GM12878 (cell line): ENCODE data around the gene ANKRD17.

Experiments
- CEBPB ChIP-seq, 2 experiments: fragments of 150-350 bp in 1 of 2; IDR thresholded peaks; 2 replicates each; pipeline ENCODE4 v1.6.1; 2012 to 2014; ENCODE audit warnings: low read depth in 2 of 2, low read length in 2 of 2, borderline replicate concordance in 1 of 2, inconsistent platforms in 1 of 2
- CHD4 ChIP-seq: fragments of 200-600 bp; sonication (generic); IDR thresholded peaks from 2 replicates; pipeline ENCODE4 v1.6.1; 2016; ENCODE audit warnings: mild to moderate bottlenecking
- EZH2 ChIP-seq: IDR thresholded peaks from 2 replicates; pipeline ENCODE4 v1.6.1; 2012; ENCODE audit warnings: low read depth, mild to moderate bottlenecking, control low read depth, inconsistent platforms, low read length, borderline replicate concordance; ENCODE audit not compliant: control insufficient read depth
- POLR2A ChIP-seq: IDR thresholded peaks from 2 replicates; pipeline ENCODE4 v1.6.1; 2011; ENCODE audit warnings: low read depth, mild to moderate bottlenecking, low read length
- POLR2AphosphoS5 ChIP-seq: IDR thresholded peaks from 2 replicates; pipeline ENCODE4 v1.6.1; 2011; ENCODE audit warnings: mild to moderate bottlenecking, low read length, inconsistent platforms
- RBBP5 ChIP-seq: fragments of 200-600 bp; sonication (generic); conservative IDR thresholded peaks from 2 replicates; pipeline ENCODE4 v1.6.1; 2016
- SIN3A ChIP-seq: IDR thresholded peaks from 2 replicates; pipeline ENCODE4 v1.6.1; 2012; ENCODE audit warnings: low read depth, low read length, improper control_type of control experiment
- SMC3 ChIP-seq: IDR thresholded peaks from 2 replicates; pipeline ENCODE4 v1.6.1; 2011; ENCODE audit warnings: low read length, improper control_type of control experiment, borderline replicate concordance
- SP1 ChIP-seq: IDR thresholded peaks from one replicate; pipeline ENCODE4 v1.6.1; 2011; ENCODE audit warnings: low read depth, low read length
- TCF12 ChIP-seq: IDR thresholded peaks from 2 replicates; pipeline ENCODE4 v1.6.1; 2011; ENCODE audit warnings: low read depth, mild to moderate bottlenecking, low read length

DNA sequence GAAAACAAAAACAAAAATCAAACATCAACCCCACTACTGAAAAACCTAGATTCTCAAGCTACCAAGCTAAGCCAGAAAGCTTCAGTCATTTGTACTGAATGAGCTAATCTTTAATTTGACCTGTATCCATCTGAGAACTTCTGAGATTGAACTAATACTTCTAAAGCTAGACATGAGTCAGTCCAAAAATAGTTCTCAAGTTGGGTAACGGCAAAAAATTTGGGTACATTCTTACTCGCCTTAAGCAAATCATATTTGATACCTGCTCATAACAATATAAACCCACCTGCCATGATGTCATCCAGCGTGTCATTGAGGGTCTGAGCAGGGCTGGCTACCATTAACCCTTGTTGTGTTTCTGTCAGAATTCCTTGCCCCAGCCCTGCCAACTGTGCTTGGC is 119.4 kb downstream of the ANKRD17 start:
- TF ChIP-seq EZH2 (no peak), RBBP5 (no peak), SIN3A (no peak), CHD4 (no peak), POLR2AphosphoS5 (no peak), TCF12 (no peak), POLR2A (no peak), SP1 (no peak), SMC3 (no peak), CEBPB (IDR thresholded peaks at IDR 0.05; ENCODE audit: borderline replicate concordance in 1 of 2, low read depth in 2 of 2, low read length in 2 of 2) (no peak)
